A673 (cell line): ENCODE results near the gene NR5A2. TPM values are rescaled to one million over a fixed set of nuclear protein-coding genes. Genes with fewer than 3 reads are reported as not detected.

Experiments used
- BruUV-seq: library from RNA; stranded (reverse); fragments of 400-500 nt; replicated peaks from 2 replicates; lab custom pipeline; 2021; lab: Mats Ljungman, UMichigan
- CTCF ChIA-PET: fragments of 300-600 bp; sonication (Branson Sonifier 250); formaldehyde crosslinking; loops from one replicate; lab custom pipeline; 2022; ENCODE audit warnings: antibody characterized with exemption; lab: Charles Lee
- POLR2A ChIA-PET: fragments of 300-600 bp; sonication (Branson Sonifier 250); formaldehyde crosslinking; loops from one replicate; lab custom pipeline; 2022; ENCODE audit warnings: antibody characterized with exemption; ENCODE audit not compliant: low non-redundant PET; lab: Charles Lee
- DNase-seq: peaks from one replicate; pipeline ENCODE4 v3.0.0-alpha.2; 2015; ENCODE audit warnings: low spot score
- H3K27ac ChIP-seq: fragments of 200-600 bp; sonication (generic); 2 replicates; pipeline ENCODE4 v1.5.1; 2016; ENCODE audit warnings: mixed run types, low read depth, mild to moderate bottlenecking, mixed read lengths, antibody characterized with exemption, low read length; ENCODE audit not compliant: poor library complexity, severe bottlenecking
- H3K27me3 ChIP-seq: fragments of 200-600 bp; sonication (generic); replicated peaks from 2 replicates; pipeline ENCODE4 v1.6.1; 2017; ENCODE audit warnings: mixed run types, low read depth, mild to moderate bottlenecking, mixed read lengths, antibody characterized with exemption, low read length; ENCODE audit not compliant: insufficient read depth, poor library complexity
- H3K36me3 ChIP-seq: fragments of 200-600 bp; sonication (generic); 2 replicates; pipeline ENCODE4 v1.6.1; 2016; ENCODE audit warnings: mixed run types, mild to moderate bottlenecking, mixed read lengths, antibody characterized with exemption, low read length; ENCODE audit not compliant: insufficient read depth, poor library complexity, severe bottlenecking
- H3K4me1 ChIP-seq: fragments of 200-600 bp; sonication (generic); 2 replicates; pipeline ENCODE4 v1.6.1; 2017; ENCODE audit warnings: mixed run types, mild to moderate bottlenecking, mixed read lengths, antibody characterized with exemption, low read length; ENCODE audit not compliant: insufficient read depth, poor library complexity, severe bottlenecking
- H3K4me3 ChIP-seq: fragments of 200-600 bp; sonication (generic); 2 replicates; pipeline ENCODE4 v1.5.1; 2016; ENCODE audit warnings: low read depth, mixed run types, mild to moderate bottlenecking, mixed read lengths, low read length; ENCODE audit not compliant: poor library complexity, severe bottlenecking
- H3K9me3 ChIP-seq: fragments of 200-600 bp; sonication (generic); 2 replicates; pipeline ENCODE4 v1.6.1; 2016; ENCODE audit warnings: mixed run types, low read depth, mild to moderate bottlenecking, mixed read lengths, antibody characterized with exemption, low read length; ENCODE audit not compliant: poor library complexity, severe bottlenecking
- CTCF ChIP-seq: fragments of 300-800, 200-600 bp; sonication (generic); conservative IDR thresholded peaks from 2 replicates; pipeline ENCODE4 v1.5.1; 2017; ENCODE audit warnings: low read depth, mild to moderate bottlenecking, antibody characterized with exemption, low read length, moderate library complexity, mixed read lengths
- EZH2 ChIP-seq: fragments of 200-600 bp; sonication (generic); IDR thresholded peaks from 2 replicates; pipeline ENCODE4 v1.6.1; 2017; ENCODE audit warnings: borderline replicate concordance, low read depth, mild to moderate bottlenecking, mixed read lengths, antibody characterized with exemption, low read length; ENCODE audit not compliant: poor library complexity, severe bottlenecking
- intact Hi-C: fragments of 100-400 bp; cut with micrococcal nuclease; formaldehyde crosslinking; loops from one replicate; pipeline ENCODE4 v1.10.0; 2022; ENCODE audit not compliant: unreplicated experiment
- total RNA-seq: library from RNA; stranded (reverse); gene quantifications from 2 replicates; pipeline ENCODE4 v1.2.3, GENCODE V29; 2021

The NR5A2 gene
- total RNA-seq, 1 experiment from 2014 or later: not detected

GRCh38 chr1:200124309-200124708 lies 96.8 kb downstream of the NR5A2 start:
- DNase-seq: no peak
- no peak overlapping the region for H3K27ac ChIP-seq
- no peak overlapping the region for H3K4me3 ChIP-seq
- H3K27me3 ChIP-seq: peaks cover 4% of the 10 kb centered on the region
- H3K9me3 ChIP-seq: no peaks in the 10 kb centered on the region
- ChIA-PET POLR2A (no interaction called here), CTCF (no interaction called here)
- intact Hi-C loops: no loop called here
- TF ChIP-seq CTCF: no peak
- no peak for TF ChIP-seq EZH2
- no peaks in the 10 kb centered on the region for H3K4me1 ChIP-seq
- BruUV-seq: no TSS peak
- no peaks in the 10 kb centered on the region for H3K36me3 ChIP-seq

DNA sequence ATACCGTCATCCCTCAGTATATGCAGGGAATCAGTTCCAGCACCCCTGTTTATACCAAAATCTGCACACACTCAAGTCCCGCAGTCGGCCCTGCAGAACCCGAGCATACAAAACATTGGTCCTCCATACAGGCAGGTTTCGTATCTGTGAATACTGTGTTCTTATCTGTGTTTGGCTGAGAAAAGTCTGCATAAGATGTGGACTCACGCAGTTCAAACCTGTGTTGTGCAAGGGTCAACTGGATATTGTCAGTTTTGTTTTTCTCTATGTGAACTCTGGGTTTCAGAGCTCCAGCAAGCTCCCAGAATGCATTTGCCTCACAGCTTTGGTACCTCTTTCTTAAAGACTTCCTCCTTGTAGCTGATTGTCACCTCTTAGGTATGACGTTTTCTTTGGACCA lies 100.6 kb downstream of the NR5A2 start:
- no TSS peak for BruUV-seq
- Histone ChIP-seq H3K27ac (no peak overlapping the region), H3K4me3 (no peak overlapping the region), H3K9me3 (no peaks in the 10 kb centered on the region), H3K27me3 (no peaks in the 10 kb centered on the region), H3K36me3 (no peaks in the 10 kb centered on the region), H3K4me1 (no peaks in the 10 kb centered on the region)
- no peak for DNase-seq
- no peak for TF ChIP-seq EZH2
- TF ChIP-seq CTCF: no peak
- POLR2A ChIA-PET: no interaction called here
- CTCF ChIA-PET: no interaction called here
- intact Hi-C loops: no loop called here

GRCh38 chr1:200128944-200129879 lies 101.7 kb downstream of the NR5A2 start:
- Histone ChIP-seq H3K4me1 (no peaks in the 10 kb centered on the region), H3K27me3 (no peaks in the 10 kb centered on the region), H3K27ac (no peak overlapping the region), H3K4me3 (no peak overlapping the region), H3K36me3 (no peaks in the 10 kb centered on the region), H3K9me3 (no peaks in the 10 kb centered on the region)
- TF ChIP-seq EZH2: no peak
- no peak for TF ChIP-seq CTCF
- CTCF ChIA-PET: no interaction called here
- intact Hi-C loops: no loop called here
- POLR2A ChIA-PET: no interaction called here
- no TSS peak for BruUV-seq
- no peak for DNase-seq
